GM21390 (cell line): ENCODE data around the gene AKAP5.
"Not testable (repeated sequence)": the region's sequence is repeated elsewhere in the genome, so short reads cannot be mapped to it uniquely, and the experiment has no call there.

Experiments
- ATAC-seq: cut with Tn5 transposase; IDR thresholded peaks from one replicate; pipeline ENCODE4 v1.9.1; 2021; ENCODE audit not compliant: unreplicated experiment

The AKAP5 gene

GRCh38 chr14:64502456-64502855 lies 37.2 kb downstream of the AKAP5 start:
- ATAC-seq, result no peak

- peak; percentile 2 for ATAC-seq
Observed at GRCh38 chr14:64502887-64503433, 37.7 kb downstream of the AKAP5 start.

GRCh38 chr14:64503434-64504309 lies 38.4 kb downstream of the AKAP5 start, which contains the start of gene ZBTB25:
Gene ZBTB25 (minus strand): TSS chr14:64503838. CDS start chr14:64490533, 13,305 bp downstream.
- ATAC-seq, result peak; percentile 53

DNA sequence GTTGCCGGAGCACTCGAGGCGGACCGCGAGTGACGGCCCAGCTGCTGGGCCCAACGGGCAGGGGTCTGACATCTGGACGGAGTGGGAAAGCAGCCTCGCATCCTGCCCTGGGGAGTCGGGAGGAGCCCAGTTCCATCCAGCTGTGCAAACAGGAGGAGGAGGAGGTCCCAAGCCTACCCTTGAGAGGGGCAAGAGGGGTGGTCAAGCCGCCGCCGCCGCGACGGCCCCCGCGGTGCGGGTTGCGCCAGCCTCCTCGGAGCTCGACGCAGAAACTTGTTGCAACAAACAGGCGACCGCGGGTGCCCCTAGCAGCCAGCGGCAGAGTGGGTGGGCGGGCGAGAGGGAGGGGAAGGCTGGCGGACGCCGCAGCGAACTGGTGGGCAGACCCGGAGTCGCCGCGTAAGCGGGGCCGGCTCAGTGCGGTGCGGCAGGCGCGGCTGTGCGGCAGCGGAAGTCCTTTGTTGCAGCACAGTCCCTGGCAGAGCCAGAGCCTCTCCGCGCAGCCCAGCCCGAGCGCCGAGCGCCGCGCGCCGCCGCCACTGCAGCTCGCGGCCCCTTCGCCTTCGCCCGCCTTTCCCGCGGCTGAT lies 39.1 kb downstream of the AKAP5 start, which contains the start of gene ZBTB1:
Gene ZBTB1 (plus strand): TSS at position 461 of the 587 bp plus-strand sequence. CDS start 16,735 bp downstream, outside the sequence.
- peak; percentile 24 for ATAC-seq

DNA sequence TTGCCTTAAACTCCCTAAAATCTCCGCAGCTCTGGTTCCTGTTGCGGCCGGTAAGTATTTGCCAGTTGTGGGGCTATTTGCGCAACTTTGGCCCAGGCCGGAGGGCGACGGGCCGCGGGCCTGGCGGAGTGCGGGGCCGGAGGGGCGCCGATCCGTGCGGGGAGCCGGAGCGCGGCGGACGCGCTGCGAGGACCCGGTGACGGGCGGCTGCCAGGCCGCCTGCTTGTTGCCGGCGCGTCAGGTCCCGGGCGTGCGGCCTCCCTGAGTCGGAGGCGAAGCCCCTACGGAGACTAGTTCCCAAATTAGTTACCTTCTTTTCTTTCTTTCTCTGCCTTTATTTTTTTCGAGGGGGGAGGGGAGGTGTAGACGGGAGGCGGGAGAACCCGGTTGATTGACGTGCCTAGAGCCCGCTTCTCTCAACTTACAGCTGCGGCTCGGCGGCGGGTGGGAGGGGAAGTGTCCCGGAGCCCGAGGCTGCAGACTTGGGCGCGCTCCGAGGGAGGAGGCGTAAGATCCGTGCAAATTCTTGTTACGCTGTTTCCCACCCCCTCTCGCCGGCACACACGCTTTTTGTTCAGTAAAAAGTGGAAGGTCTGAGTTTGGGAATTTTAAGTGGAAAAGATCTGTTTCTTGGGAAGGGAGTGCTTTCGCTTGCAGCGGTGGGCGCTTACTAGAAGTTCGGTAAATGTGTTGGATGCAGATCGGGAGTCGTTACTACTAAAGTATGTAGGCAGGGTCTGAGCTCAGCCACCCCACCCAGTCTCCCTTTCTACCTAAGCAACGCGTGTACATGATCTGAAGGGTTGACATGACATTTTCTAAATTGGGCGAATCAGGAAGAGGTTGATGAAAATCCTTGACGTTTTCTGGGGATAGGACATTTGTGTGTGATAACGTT lies 39.8 kb downstream of the AKAP5 start:
- ATAC-seq, result peak; percentile 34

DNA sequence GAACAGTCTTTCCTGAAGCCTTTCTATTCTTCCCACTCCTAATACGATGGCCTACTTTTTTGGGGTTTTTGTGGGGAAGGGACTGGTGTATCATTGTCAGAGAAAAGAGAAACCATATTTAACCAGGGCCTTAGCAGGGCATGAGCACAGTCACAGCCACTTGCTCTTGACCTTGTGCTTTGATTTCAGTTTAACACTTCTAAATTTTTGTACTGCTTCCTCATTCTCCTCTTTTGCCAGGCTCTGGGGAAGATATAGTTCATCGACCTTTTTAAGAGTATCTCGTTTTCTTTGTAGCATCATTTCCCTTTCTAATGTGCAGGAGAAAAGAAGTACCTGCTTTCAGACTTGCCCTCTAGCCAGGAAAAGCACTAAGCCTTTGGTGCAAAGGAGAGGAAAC lies 41.4 kb downstream of the AKAP5 start:
- ATAC-seq, result no peak

DNA sequence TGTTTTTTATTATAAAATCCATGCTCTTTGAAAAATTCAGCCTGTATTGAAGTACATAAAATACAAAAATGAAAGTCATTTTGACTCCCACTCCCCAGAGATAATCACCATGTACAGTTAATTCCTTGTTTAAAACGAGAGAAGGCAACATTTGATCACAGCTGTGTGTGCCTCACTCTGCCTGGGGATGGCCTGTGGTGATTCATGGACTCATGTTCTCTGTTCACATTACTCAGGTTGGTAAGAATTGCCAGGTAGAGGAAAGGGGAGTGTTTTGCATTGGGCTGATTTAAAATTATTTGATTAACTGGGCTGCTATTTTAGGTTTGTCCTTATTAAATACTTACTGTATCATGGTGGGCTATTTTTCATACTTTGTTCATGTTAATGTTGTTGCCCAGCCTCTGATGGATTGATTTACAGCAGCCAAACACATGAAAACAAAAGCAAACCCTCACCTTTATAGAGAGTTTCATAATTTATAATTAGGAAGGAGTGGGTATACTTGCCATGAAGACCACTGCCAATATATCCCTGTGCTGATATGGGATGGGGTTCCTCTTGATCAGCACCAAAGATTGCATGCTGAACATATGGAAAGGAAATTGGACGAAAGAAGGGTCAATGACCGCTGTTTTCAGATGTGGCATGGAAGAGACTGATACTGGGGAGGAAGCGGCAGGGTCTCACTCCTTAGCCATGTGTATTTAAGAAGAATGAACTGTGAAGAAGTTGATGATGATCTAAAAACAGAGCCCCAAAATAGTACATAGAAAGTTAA lies 42.3 kb downstream of the AKAP5 start:
- no peak for ATAC-seq

DNA sequence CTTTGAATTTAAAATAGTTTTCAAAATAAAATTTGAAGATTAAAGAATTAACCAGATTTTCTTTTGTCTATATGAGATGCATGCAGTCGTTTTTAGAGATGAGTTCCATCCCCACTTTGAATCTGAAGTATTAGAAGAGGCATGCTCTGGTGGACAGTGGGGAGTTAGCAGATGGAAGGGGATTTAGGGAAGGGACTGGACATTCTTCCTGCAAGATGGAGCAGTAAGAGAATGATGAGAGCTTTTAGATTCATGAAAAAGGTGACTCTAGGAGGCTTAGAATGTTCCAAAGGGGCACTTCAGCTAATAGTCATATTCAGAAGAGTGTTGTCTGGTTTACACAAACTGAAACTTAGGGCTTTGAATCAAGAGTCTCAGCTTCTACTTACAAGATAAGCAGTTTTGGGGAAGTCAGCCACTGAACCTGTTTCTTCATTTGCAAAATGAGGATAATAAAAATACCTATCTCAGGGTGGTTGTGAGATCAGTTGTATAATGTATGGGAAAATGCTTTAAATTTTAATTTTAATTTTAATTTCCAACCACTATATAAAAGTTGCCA lies 43.0 kb downstream of the AKAP5 start:
- ATAC-seq, result no peak

- no peak for ATAC-seq
Observed at GRCh38 chr14:64509036-64509435, 43.7 kb downstream of the AKAP5 start.

GRCh38 chr14:64510825-64511671 lies 45.7 kb downstream of the AKAP5 start:
- ATAC-seq, result no peak

DNA sequence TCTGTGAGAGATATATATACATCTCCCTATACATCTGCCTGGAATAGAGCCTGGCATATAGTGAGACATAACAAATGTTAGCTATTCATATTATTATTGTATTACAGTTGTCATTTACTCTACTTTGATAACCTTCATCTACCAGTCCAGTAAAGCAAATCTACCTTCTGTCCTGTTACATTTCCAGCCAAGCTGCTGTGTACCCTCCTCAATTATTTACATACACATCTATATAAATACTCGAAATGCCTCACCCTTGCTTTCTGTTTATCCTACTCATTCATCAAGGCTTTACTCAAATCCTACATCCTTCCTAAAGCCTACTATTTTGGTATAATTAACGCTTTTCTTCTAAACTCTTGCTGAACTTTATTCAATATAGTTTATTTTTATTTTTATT lies 48.0 kb downstream of the AKAP5 start:
- no peak for ATAC-seq

GRCh38 chr14:64515053-64515452 lies 49.8 kb downstream of the AKAP5 start:
- no peak for ATAC-seq

DNA sequence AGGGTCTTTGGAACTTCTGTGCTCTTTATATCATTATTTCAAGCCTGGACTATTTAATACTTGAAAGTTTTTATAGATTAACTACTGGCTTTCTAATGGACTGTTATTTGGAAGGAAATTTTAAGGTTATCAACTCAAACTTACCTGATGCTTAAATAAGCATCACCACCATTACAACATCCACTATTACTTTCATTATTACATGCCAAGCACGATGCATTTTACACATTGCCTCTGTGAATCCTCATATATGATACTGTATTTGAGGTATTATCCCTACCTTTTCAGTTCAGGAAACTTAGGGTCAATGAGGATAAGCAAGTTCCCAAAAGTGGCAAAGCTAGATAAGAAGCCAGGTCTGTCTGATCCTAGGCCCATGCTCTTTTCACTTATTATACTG lies 51.7 kb downstream of the AKAP5 start:
- no peak for ATAC-seq

DNA sequence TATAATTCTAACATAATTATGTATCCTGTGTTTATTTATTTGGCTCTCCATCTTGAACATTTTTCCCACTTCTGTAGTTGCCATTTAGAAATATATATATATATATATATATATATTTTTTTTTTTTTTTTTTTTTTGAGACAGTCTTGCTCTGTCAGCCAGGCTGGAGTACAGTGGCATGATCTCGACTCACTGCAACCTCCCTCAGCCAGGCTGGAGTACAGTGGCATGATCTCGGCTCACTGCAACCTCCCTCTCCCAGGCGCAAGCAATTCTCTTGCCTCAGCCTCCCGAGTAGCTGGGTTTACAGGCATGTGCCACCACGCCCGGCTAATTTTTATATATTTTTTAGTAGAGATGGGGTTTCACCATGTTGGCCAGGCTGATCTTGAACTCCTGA lies 52.4 kb downstream of the AKAP5 start:
- ATAC-seq, result not testable (repeated sequence)

DNA sequence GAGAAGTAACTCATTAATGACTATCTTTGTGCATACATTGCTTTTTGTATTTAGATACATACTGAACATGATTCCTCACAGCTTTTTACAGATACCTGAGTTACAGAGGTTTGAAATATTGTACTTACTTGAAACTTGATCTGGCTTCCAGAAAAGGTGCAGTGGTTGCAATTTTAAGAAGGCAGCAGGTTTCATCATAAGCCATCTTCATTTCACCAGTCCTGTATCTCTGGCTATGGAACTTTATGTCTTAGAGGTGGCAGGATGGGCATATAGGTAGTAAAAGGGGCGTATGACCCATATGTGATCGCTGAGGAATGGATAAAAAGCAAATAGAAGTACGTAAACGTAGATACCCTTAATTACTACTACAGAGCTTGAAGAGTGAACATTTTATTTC lies 52.9 kb downstream of the AKAP5 start:
- no peak for ATAC-seq

- ATAC-seq, result no peak
Observed at GRCh38 chr14:64520699-64521098, 55.4 kb downstream of the AKAP5 start.

- ATAC-seq, result no peak
Observed at GRCh38 chr14:64522591-64523355, 57.5 kb downstream of the AKAP5 start.
